ENCODE measurements around the gene KCNH2.

The KCNH2 gene

DNA sequence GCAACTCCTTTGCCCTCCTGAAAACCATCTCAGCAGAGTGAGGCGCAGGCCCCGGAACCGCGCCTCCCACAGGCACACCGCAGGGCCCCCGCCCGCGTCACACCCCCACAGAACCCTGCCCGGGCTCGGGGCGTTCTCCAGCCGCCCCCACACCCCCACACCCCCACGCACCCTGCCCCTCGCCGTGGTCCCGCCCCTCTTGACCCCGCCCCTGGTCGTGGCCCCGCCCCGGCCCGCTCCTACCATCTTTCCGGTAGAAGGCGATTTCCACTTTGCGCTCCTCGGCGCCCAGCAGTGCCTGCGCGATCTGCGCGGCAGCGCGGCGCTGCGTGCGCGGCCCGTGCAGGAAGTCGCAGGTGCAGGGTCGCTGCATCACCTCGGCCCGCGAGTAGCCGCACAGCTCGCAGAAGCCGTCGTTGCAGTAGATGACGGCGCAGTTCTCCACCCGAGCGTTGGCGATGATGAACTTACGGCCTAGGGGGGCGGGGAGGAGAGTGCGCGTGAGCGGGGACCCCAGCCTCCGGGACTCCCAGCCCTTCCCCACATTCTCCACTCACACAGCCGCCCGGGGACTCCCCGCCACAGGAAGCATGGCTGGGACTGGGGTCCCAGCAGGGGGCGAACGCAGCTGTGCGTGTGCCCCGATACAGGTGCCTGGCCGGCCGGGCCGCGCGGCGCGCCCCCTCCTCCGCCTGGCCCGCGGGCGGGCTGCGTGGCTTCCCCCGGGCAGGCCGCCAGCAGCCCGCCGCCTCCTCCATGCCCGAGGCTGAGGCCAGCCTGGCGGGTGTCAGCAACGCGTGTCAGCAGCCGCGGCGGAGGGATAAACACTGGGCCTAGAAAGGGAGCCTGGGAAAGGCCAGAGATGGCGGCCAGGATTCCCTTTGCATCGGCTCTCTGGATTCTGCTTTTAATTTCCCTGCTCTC is 3.4 kb downstream of the KCNH2 start:
- no peak for DNase-seq (ENCODE audit: low read depth)

DNA sequence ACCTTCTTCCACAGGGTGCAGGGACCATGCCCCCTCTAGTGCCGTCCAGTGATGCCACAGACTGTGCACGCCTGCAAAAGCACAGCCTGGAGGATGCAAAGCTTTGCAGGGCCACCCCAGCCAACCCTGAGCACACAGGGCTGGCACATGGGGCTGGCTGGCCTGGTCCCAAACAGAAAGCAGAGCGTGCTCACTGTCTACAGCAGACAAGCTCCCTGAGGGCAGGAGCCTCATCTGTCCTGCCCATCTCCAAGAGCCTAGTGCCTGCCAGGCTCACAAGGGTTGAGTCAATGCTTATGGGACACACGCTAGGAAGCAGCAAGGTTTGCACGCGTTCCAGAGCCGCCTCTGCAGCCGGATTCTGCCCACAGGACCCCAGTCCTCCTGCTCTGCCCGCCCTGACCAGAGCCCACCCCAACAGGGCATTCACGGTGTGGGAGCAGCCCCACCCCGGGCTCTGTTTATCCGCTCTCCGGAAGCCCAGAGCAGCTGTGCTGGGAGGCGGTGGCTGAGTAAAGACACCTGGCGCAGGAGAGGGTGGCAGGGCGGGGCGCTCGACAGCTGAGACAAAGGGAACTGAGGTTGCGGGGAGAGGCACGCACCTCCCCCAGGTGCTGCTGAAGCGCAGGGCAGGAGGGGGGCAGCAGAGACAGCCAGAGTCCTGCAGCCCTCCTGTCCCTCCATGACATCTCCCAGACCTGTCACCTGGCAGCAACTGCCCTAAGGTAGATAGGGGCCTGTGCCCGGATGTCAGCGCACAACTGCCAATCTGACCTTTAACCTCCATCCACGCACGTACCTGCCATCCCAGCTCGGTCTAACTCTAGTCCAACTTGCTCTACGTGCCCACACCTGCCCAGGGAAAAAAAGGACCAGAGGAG is 4.3 kb downstream of the KCNH2 start:
- DNase-seq (ENCODE audit: low read depth): no peak

DNA sequence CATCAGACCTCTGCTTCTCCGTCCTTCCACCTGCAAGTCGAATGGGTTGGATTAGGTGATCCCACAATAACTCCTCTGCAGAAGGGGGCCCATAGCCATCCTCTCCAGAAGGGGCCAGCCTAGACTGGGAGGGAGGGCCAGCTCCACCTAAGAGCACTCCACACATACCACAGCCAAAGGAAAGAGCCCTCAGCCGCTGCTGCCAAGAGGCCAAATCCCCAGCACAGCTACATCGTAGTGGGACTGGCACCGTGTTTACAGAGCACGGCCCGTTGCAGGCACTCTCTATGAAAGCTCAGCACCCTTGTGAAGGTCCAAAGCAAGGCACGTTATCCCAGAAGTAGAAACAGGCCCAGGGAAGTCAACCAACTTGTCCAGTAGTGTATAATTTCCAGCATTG is 5.4 kb downstream of the KCNH2 start:
- no peak for DNase-seq (ENCODE audit: low read depth)

- no peak for DNase-seq (ENCODE audit: low read depth)
Observed at GRCh38 chr7:150972023-150972468, 6.1 kb downstream of the KCNH2 start.

GRCh38 chr7:150971242-150972022 is 6.7 kb downstream of the KCNH2 start:
- DNase-seq (ENCODE audit: low read depth): no peak

- no peak for DNase-seq (ENCODE audit: low read depth)
Observed at GRCh38 chr7:150970424-150970823, 7.7 kb downstream of the KCNH2 start.

GRCh38 chr7:150969475-150969874 is 8.6 kb downstream of the KCNH2 start:
- DNase-seq (ENCODE audit: low read depth): no peak

DNA sequence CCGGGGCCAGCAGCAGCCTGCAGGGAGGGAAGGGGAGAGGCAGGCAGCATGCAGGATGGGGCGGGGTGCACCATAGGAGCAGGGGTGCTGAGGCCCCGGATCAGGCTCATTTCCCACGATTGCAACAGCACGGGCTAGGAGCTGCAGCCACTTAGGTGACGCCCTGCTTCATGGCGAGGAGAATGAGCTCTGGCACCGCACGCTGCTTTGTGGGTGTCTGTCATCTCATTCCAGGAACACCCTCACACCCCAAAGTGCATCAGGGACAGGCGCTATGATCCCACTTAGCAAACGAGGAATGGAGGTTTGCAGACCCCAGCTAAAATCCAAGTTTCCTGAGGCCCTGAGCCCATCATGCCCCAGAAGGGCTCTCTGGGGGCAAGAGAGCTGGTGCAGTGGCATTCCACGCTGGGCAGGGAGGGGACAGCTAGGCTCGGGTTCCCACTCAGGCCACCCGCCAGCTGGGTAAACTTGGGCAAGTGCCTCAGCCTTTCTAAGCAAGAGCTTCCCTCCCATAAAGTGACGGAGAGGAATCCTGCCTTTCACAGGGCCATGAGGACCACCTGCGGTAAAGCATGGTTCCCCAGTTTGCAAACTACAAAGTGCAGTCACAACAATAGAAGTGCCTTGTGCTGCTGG is 9.3 kb downstream of the KCNH2 start:
- DNase-seq (ENCODE audit: low read depth): no peak

GRCh38 chr7:150968056-150968733 is 9.9 kb downstream of the KCNH2 start:
- no peak for DNase-seq (ENCODE audit: low read depth)

DNA sequence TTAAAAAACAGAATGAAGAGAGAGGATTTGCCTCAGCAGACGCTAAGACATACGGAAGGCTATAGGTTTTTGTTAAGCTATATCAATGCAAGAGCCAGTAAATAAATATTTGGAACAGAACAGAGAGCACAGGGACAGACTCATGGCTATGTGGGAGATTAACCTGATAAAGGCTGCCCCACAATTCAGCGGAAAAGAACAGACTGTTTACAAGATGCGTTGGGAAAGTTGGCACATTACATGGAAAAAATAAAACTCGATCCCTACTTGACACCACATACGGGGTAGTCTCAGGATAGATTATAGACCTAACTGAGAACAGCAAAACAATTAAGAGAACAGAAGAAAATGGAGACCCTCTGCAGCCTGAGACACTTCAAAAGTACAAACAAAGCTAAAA is 10.8 kb downstream of the KCNH2 start:
- DNase-seq (ENCODE audit: low read depth): no peak

DNA sequence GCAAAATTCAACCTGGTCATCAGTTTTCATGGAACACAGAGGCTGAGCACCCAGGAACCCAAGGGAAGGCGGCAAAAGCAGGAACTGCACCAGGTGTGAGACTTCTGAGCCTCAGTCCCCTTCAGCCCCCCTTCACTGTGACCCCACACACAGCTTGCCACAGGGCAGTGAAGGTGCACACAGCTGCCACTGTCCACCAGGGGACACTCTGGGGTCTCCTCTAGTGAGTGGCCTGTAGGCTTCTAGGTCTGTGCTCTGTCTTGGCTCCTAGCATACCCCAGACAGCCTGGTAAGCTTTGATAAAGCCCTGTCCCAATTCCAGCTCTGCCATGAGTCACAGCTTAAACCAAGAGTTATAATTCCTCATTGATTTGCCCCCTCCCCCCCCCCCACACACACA is 12.1 kb downstream of the KCNH2 start:
- DNase-seq (ENCODE audit: low read depth): no peak

- no peak for DNase-seq (ENCODE audit: low read depth)
Observed at GRCh38 chr7:150965273-150965830, 12.8 kb downstream of the KCNH2 start.

GRCh38 chr7:150964593-150965111 is 13.5 kb downstream of the KCNH2 start:
- DNase-seq (ENCODE audit: low read depth): no peak

DNA sequence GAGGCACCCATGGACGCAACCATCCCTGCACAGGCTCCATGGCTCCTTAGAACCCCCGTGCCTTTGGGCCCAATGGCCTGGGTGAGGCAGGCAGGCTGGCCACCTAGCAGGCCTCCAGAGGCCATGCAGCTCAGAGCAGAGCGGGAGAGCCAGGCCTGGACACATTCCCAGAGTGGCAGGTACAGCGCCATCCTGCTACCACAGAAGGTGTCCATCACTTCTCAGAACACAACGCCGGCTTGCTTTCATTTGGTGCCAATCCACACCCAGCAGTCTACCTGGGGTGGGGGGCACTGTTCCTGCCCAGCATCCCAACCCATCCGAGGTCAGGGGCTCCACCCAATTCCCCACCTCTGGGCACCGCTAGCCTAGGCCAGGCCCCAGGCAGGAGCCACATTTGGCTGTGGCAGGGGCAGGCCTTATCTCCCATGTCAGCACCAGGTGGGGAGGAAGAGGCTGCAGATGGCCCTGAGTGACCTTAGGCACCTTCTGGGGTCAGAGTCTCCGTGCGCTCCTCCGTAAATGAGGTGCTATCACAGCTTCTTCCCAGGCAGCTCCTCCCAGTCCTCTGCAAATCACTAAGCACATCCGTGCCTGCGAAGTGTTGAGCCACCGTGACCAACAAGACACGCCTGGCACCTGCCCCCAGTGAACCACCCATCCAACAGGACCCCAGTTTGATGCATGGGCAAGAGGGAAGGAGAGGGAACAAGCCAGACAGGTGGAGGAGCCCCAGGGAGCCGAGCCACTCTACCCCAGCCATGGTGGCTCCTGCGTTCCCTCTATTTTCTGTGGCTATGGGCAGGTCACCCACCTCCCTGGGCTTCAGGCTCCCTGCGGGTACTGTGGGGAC is 14.2 kb downstream of the KCNH2 start:
- no peak for DNase-seq (ENCODE audit: low read depth)

- DNase-seq (ENCODE audit: low read depth): no peak
Observed at GRCh38 chr7:150962553-150963399, 15.3 kb downstream of the KCNH2 start.

- DNase-seq (ENCODE audit: low read depth): no peak
Observed at GRCh38 chr7:150962290-150962552, 15.9 kb downstream of the KCNH2 start.

DNA sequence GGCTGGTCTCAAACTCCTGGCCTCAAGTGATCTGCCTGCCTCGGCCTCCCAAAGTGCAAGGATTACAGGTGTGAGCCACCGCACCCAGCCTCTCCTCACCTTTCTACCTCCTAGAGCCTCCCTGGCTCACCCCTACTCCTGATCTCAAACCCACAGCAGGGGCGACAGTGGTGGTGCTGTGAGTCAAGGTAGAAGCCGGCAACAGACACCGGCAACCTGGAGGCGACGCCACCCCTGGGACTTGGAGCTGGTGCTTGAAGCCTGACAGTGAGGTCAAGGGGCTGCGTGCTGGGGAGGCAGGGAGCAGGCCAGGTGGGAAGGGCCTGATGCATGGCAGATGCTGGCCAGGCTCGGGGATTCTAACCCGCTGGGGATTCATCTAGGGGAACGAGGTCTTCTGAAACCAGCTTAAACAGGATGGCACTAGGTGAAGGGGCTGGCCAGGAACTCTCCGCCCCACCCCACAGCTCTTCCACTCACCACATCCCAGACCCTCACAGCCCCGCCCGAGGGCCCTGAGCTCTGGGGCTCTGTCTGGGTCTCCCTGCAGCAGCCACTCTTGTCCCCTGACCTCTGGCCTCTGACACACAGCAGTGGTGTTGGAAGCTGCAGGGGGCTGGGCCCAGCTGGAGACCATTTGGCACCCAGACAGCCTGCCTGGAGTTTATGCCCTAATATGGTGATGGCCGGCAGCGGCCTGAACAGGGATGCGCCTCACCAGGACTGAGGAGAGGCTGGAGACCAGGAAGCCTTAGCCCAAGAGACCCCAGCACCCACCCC is 16.4 kb downstream of the KCNH2 start:
- DNase-seq (ENCODE audit: low read depth): no peak

All from HS-27A (cell line).